TTC549 (cell line): ENCODE results near the gene STK11.

Experiments used
- FAIRE-seq: peaks from 2 replicates; lab custom pipeline; 2012; peaks lifted over from hg19 to GRCh38; lab: Jason Lieb, UNC

STK11 gene, protein sequence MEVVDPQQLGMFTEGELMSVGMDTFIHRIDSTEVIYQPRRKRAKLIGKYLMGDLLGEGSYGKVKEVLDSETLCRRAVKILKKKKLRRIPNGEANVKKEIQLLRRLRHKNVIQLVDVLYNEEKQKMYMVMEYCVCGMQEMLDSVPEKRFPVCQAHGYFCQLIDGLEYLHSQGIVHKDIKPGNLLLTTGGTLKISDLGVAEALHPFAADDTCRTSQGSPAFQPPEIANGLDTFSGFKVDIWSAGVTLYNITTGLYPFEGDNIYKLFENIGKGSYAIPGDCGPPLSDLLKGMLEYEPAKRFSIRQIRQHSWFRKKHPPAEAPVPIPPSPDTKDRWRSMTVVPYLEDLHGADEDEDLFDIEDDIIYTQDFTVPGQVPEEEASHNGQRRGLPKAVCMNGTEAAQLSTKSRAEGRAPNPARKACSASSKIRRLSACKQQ

DNA sequence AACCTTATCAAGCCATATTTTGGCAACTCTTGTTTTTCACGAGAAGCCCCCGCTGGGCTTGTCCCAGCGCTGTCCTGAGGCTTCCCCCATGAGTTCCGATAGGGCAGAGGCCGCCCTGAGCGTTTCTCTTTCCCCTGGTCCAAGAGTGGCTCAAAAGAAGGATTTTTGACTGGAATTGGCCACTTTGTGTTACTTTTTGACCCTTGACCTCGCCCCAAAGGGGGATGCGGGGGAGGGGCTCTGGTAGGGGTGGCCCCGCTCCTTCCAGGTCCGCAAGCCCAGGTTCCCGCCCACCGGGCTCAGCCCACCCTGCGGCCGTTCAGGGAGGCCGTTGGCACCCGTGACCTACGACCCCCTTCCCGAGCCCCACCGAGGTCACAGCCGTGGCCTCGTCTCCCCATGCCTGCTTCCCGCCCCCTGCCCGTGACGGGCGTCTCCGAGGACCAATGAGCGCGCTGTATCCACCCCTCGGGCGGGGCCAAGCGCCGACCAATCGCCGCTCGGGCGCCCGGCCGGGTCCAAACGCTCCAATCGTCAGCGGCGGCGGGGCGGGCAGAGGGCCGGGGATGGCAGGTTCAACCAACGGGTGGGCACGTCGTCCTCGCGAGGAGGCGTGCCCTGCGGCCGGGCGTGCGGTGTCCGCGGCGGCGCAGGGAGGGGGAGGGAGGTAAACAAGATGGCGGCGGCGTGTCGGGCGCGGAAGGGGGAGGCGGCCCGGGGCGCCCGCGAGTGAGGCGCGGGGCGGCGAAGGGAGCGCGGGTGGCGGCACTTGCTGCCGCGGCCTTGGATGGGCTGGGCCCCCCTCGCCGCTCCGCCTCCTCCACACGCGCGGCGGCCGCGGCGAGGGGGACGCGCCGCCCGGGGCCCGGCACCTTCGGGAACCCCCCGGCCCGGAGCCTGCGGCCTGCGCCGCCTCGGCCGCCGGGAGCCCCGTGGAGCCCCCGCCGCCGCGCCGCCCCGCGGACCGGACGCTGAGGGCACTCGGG is at the start of gene STK11:
STK11 (plus strand) TSS at position 665 of the 986 bp plus-strand sequence. CDS start 1,136 bp downstream, outside the sequence.
- FAIRE-seq: no peak

DNA sequence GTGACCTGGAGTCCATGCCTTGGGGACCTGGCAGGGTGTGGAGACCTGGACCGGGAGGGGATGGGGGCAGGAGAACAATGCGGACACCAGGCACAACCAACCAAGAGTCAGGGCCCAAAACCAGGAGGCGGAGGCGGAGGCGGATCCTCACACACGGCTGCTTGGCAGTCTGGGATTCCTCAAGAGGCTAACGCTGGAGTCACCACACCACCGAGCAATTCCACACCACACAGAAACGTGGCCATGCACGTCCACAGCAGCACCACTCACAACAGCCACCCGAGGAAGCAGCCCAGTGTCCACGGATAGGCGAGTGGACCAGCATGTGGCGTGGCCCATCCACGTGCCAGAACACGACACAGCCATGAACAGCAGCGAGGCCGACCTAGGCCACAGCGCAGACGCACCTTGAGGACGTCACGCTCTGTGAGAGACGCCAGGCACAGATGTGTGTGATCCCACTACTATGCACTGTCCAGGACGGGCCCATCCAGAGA is 49.2 kb upstream of the STK11 start:
- FAIRE-seq: no peak

DNA sequence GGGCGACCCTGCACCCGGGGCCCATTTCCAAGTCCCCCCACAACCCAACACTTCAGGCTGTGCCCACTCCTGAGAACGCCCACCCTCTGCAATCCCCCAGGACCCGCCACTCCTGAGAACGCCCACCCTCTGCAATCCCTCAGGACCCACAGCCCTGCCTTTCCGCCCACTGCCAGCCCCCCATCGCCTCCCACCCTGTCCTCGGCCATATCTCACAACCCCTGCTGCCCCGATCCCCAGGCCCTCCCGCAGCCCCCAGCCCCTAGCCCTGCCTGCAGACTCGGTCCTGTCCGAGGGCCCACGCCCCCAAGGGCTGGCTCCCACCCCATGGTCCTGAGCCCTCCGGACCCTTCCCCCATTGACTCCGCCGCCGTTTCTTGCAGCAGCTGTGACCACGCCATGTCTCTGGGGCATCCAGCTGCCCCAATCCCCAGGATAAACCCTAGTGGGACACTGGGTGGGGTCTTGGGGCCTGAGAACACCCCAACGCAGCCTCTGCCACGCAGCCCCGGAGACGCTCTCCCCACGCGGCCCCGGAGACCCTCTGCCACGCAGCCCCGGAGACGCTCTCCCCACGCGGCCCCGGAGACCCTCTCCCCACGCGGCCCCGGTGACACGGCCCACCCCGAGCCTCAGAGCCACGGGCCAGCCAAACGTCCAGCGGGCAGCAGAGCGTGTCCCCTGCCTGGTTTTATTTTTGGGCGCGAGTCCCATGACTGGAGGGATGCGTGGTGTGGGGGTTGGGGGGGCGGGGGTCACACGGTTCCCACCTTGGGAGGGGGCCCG is 48.6 kb upstream of the STK11 start:
- no peak for FAIRE-seq

DNA sequence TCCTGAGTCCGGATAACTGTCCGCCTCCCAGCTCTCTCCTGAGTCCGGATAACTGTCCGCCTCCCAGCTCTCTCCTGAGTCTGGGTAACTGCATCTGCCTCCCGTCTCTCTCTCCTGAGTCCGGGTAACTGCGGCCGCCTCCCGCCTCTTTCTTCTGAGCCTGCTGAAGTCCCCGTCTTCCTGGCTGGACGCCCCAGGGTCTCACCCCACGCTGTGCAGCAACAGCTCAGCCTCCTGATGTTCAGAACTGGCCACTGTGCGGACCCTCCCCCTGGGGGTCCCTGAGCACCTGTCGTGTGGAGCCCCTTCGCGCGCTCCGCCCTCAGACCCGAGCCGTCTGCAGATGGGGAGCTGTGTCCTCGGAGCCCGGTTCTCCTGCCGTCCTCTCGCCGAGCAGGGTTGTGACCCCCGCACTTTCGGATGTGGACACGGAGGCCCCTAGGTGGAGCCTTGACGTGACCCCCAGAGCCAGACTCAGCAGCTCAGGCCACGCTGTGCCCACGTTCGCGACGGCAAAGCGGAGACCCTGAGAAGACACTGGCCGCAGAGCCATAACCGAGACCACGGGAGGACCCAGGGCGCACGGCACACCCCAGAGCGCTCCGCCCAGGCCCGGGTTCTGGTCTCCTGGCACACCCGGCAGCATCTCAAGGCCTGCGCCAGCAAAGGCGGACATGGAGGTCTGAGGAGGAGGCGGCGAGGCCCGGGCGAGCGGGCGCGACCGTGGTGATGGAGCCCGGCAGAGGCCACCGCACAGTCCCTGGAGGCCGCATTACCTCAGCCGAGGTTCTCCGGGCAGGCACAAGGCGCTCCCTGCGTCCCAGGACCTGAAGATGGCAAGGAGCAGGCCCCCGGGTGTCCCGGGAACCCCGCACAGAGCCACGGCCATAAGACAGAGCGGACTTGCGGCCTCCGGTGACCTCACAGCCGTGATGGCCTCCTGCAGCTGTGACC is 47.4 kb upstream of the STK11 start:
- no peak for FAIRE-seq

DNA sequence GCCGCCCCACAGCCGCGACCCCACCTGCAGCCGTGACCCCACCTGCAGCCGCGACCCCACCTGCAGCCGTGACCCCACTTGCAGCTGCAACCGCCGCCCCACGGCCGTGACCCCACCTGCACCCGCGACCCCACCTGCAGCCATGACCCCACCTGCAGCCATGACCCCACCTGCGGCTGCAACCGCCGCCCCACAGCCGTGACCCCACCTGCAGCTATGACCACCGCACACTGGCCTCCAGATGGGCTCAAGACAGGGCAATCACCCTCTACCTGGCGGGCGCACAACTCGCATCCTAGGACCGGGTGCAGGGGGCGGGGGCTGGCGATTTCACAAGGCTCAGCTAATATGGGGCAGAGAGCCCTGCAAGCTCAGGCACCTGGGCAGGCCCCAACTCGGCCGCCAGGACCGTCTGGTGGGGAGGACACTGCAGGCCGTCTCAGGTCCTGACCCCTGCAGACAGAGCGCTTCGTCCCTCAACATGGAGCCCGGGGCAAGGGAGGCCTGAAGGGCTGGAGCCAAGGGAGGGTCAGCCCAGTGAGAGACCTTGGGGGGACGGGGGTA is 46.6 kb upstream of the STK11 start:
- FAIRE-seq: no peak

DNA sequence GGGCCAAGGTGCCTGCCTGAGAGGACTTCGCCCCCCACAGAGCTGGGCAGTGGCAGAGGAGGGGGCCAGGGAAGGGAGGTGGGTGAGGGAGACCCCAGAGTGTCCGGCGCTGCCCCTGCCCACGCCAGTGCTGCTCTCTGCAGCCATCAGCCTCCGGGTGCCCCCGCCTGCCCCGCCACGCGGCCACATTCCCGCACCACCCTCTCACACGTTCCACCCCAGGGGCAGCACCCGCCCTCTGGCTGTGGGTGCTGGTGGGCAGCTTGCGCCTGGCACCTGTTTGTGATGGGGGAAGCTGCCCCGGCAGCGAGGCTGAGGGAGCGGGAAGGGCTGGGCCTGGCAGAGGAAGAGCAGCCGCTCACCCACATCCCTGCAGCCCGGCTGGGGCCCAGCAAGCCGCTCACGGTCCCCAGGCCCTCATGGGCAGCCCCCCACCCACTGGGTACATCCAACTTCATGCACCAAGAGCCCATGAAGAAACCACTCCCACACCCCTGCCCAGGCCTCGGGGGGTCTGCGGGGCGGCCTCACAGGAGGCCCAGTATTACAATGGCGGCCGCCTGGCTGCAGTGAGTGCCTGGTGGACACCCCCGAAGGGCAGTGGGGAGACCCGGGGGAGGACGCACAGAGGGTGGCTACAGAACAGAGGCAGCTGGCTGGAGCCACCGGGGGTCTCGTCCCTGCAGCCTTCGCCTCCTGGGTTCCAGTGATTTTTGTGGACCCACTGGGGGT is 45.5 kb upstream of the STK11 start:
- no peak for FAIRE-seq

DNA sequence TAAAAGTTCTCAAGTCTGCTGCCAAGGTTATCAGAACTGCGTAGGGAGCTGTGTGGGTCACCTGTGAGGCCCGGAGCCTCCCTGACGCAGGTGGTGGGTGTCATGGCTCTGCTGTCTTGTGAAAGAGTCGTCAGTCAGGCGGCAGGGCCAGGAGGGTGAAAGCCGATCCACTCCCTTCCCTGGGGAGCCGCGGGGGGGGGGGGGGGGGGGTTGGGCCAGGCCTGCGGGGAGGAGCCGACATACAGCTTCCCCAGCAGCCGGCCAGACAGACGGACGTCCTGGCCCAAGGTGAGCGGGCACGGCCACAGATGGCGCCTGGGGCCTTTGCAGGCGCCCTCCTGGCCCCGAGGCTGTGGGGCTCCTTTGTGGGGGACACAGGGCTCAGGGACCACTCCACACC is 43.9 kb upstream of the STK11 start:
- FAIRE-seq: no peak

DNA sequence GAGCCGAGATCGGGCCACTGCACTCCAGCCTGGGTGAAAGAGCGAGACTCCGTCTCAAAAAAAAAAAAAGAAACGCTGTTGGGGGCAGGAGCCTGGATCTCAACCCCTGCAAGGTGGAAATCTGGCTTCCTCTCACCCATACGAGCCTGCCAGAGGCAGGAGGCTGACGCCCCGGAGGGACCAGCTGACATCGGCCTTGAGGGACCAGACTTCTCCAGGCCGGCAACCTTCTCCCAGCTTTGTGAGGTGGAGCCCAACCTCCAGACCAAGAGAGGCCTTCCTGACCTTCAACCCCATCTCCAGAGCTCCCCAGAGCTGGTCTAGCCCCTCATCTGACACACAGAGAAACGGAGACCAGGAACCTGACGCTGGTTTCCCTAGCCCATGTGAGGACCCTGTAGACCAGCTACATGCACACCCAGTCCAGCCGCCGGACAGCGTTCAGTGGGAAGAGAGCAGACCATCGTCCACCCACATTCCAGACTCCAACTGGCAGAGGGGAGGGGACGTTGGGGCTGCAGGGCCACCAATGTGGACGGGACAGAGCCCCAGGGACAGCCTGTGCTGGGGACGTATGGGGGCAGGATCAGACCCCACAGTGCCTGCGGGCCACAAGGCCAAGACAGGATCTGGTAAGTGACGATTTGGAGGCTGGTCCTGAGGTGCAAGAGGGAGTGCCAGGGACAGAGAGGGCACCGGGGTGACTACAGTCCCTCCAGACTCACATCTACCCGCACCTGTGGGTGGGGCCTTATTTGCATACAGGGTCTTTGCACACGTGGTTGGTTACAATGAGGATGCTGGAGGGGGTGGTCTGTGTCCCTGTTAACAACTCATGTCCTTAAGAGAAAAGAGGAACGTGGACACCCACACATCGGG is 42.9 kb upstream of the STK11 start:
- no peak for FAIRE-seq

DNA sequence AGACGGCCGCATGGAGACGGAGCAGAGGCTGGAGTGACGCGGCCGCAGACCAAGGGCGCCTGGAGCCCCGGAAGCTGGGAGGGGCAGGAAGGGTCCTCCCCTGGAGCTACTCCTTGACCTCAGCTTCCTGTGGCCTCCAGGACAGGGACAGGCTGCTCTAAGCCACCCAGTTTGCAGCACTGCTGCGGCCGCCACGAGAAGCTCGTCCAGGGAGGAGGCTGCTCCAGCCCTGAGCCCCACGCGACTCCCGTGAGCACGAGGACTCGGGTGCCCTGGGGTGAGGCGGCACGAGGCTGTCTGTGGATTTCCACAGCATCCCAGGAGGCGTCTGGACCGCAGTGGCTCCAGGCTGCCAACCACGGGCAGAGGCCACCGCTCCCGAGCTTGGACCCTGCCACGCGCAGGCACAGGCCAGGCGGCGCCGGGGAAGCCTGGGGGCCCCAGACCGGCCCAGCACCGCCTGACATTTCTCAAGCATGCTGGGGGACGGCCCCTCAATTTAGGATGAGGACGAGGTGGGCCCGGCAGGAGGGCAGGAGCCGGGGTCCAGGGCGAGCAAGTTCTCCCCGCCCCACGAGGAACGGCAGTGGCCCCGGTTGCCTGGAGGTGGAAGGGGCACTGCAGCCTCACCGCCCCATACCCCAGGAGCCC is 42.2 kb upstream of the STK11 start:
- no peak for FAIRE-seq

DNA sequence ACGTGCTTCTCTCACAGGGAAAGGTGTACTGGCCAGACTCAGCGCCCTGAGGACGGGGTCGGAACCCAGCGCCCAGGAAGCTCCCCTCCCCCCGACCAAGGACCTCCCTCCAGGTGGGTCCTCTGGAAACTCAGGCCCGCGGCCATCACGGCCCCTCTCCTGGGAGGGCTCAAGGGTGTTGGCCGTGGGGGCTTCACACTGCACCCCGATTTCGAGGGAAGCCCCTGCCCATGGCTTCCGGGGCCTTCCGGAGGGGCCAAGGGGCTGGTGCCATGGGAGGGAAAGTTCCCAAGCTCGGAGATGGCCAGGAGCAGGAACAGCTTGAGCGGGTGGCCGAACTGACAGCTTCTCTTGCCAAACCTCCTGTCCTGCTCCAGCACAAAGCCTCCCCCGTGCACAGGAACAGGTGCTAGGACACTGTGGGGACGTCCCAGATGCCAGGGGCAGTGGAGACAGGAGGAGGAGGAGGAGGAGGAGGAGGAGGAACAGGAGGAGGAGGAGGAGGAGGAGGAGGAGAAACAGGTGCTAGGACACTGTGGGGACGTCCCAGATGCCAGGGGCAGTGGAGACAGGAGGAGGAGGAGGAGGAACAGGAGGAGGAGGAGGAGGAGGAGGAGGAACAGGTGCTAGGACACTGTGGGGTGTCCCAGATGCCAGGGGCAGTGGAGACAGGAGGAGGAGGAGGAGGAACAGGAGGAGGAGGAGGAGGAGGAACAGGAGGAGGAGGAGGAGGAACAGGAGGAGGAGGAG is 41.5 kb upstream of the STK11 start:
- no peak for FAIRE-seq

DNA sequence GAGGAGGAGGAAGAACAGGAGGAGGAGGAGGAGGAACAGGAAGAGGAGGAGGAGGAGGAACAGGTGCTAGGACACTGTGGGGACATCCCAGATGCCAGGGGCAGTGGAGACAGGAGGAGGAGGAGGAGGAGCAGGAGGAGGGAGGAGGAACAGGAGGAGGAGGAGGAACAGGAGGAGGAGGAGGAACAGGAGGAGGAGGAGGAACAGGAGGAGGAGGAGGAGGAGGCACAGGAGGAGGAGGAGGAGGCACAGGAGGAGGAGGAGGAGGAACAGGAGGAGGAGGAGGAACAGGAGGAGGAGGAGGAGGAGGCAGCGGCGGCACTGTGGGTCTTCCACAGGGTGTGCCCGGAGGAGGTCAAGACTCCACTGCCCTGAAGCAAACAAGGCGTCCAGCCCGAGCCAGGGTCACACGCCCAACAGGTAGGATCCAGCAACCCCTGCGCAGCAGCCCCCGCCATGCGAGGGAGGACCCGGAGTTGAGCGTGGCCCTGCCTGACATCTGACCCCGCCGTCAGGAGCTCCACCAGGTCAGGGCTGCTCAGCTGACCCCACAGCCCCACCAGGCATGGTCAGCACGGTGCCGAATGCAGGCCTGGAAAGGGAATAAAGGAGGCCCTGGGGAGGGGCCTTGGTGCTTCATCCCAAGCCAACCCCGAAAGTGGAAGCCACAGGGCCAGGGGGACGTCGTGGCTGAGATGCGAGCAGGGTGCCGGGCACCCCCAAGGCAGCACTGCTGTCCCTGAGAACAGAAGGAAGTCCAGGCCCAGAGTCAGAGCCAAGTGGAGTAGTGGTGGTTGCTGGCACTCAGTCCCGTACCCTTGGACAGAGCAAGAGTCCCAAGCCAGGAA is 40.7 kb upstream of the STK11 start:
- FAIRE-seq: no peak

DNA sequence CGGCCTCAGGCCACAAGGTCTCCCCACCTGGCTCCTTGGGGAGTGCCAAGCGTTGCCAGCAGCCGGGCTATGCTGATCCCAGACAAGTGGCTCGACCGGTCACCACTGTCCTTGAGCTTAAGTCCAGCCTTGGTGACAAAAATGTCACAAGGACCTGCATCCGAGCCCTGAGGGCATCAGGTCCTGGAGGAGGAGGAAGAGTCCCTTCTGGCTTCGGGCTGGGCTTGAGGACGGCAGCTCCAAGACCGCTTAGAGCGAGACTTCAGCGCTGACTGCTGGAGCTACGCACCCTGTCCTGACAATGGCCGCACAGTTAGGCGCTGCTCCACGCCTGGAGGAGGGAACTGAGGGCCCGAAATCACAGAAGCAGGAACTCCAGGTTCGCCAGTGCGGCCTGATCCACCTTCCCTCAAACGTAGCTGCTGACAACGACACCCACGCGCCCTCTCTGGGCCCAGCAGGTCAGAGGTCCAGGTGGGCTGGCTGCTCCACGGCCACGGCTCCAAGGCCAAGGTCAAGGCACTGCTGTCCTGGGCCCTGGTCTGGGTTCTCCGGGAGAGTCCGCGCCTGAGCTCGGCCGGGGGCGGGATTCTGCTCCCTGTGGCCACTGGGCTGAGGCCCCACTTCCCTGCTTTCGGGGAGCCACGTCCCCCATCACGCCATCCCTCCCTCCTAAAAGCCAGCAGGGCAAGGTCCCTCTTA is 38.6 kb upstream of the STK11 start:
- FAIRE-seq: no peak

DNA sequence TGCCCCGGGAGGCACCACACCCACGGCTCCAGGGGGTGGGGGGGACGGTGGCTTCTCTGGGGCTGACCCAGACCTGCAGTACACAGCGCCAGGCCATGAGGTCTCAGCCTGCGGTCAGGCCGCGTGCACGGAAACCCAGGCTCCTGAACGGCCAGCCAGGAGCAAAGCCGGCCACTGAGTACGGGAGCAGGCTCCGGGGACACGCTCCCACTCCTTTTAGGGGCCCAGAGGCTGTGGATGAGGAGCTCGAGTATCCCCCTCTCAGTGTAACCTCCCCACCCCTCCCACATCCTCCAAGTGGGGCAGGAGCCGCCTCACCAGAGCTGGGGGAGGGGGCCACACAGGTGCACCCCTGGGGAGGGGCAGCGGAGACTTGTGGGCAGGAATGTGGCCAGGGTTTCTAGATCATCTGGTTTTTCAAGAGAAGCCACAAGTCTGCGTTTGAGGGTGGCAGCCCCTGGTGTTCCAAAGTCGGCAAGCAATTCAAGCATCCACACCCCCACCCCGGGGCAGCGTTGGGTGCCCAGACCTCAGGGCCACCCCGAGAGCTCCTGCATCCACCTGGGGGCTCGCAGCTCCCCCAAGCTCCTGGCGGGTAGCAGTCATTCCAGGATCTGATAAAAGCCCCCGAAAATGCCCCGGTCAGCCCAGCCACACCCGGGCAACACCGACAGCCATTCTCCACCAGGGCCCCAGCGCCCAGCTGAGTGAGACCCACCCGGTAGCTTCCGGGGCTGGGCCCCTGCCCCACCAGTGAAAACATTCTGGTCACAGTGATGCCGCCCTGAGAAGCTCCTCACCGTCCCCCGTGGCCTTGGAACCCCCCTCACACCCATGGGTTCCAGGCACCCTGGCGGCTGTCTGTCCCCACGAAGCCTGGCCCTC is 37.6 kb upstream of the STK11 start:
- no peak for FAIRE-seq

DNA sequence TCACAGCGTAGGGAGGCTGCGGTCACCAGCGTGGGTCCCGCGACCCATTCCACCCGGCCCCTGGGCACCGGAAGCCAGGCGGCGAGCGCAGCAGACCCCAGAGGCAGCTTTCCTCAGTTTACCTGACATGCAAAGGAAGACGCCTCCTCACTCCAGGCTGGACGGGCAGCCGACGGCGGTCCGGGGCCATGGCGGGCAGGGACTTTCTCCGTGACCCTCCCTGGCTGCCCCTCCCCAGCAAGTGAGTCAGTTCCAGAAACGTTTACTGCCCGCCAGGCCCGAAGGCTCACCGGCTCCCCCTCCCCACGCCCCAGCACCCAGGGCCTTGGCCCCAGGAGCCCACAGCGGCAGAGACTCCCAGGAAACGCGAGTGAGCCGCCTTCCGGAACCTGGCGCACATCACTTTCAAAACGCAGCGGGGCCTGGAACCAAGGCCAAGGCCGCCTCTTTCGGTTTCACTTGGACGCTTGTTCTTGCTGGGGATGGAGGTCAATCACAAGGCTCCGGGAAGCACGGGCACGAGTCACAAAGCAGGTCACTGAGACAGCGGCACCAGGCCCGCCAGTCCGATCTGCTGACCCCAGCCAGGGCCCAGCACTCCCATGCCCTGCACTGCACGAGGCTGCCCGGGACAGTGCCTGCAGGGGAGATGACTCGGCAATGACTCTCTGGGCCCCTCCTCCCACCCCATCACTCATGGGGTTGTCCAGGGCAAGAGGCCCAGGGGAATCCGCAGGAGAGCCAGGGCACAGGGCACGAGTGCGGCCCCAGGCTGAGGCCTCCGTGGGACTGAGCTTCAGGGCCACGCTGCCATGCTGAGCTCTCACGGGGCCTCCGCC is 36.8 kb upstream of the STK11 start:
- no peak for FAIRE-seq
